Loucy (cell line): ENCODE data around the gene ANGPT4.

ENCODE experiments used
- H2AFZ ChIP-seq: fragments of 200-600 bp; sonication (generic); 2 replicates; pipeline ENCODE4 v1.6.0; 2016; ENCODE audit warnings: antibody characterized with exemption, mild to moderate bottlenecking, low read length, moderate library complexity
- H3F3A ChIP-seq: fragments of 200-600 bp; 2 replicates; pipeline ENCODE4 v1.6.0; 2016; ENCODE audit warnings: antibody characterized with exemption, low read depth, mild to moderate bottlenecking
- H3K27me3 ChIP-seq: fragments of 200-600 bp; sonication (generic); 2 replicates; pipeline ENCODE4 v1.6.1; 2014; ENCODE audit warnings: low read length, mild to moderate bottlenecking; ENCODE audit not compliant: insufficient read depth, poor library complexity, severe bottlenecking
- H3K36me3 ChIP-seq: fragments of 200-600 bp; sonication (generic); 2 replicates; pipeline ENCODE4 v1.6.1; 2016; ENCODE audit warnings: low read length; ENCODE audit not compliant: insufficient read depth
- H3K4me1 ChIP-seq: fragments of 200-600 bp; sonication (generic); 2 replicates; pipeline ENCODE4 v1.5.1; 2014; ENCODE audit warnings: low read length, mild to moderate bottlenecking; ENCODE audit not compliant: insufficient read depth, poor library complexity, severe bottlenecking
- H3K4me2 ChIP-seq: fragments of 200-600 bp; sonication (generic); 2 replicates; pipeline ENCODE4 v1.6.0; 2014; ENCODE audit warnings: antibody characterized with exemption, low read length, low read depth, mild to moderate bottlenecking; ENCODE audit not compliant: poor library complexity, severe bottlenecking
- H3K4me3 ChIP-seq: fragments of 200-600 bp; sonication (generic); 2 replicates; pipeline ENCODE4 v1.5.1; 2014; ENCODE audit warnings: low read length, mild to moderate bottlenecking, mixed read lengths; ENCODE audit not compliant: poor library complexity, severe bottlenecking
- H3K79me2 ChIP-seq: fragments of 200-600 bp; sonication (generic); 2 replicates; pipeline ENCODE4 v1.6.1; 2014; ENCODE audit warnings: low read length; ENCODE audit not compliant: insufficient read depth
- H3K9ac ChIP-seq: fragments of 200-600 bp; sonication (generic); 2 replicates; pipeline ENCODE4 v1.6.0; 2014; ENCODE audit warnings: mild to moderate bottlenecking, low read depth, low read length, moderate library complexity; ENCODE audit not compliant: poor library complexity, severe bottlenecking
- H3K9me2 ChIP-seq: fragments of 200-600 bp; sonication (generic); replicated peaks from 2 replicates; pipeline ENCODE4 v1.6.1; 2016; ENCODE audit warnings: low read depth, low read length, mixed read lengths
- H3K9me3 ChIP-seq: fragments of 200-600 bp; sonication (generic); 2 replicates; pipeline ENCODE4 v1.6.1; 2014; ENCODE audit warnings: mild to moderate bottlenecking, antibody characterized with exemption, low read length, low read depth; ENCODE audit not compliant: insufficient read depth
- H4K20me1 ChIP-seq: fragments of 200-600 bp; sonication (generic); 2 replicates; pipeline ENCODE4 v1.6.0; 2014; ENCODE audit warnings: antibody characterized with exemption, low read length, mild to moderate bottlenecking; ENCODE audit not compliant: insufficient read depth, poor library complexity, severe bottlenecking
- EZH2phosphoT487 ChIP-seq: fragments of 200-600 bp; IDR thresholded peaks from 2 replicates; pipeline ENCODE4 v1.6.1; 2018; ENCODE audit warnings: antibody characterized with exemption, mild to moderate bottlenecking, moderate library complexity, borderline replicate concordance
- TF ChIP-seq, protein P1 (sequence below): fragments of 200-600 bp; sonication (generic); conservative IDR thresholded peaks from 2 replicates; pipeline ENCODE4 v1.5.1; 2014; ENCODE audit warnings: mild to moderate bottlenecking, antibody characterized with exemption, low read length

Gene ANGPT4

DNA sequence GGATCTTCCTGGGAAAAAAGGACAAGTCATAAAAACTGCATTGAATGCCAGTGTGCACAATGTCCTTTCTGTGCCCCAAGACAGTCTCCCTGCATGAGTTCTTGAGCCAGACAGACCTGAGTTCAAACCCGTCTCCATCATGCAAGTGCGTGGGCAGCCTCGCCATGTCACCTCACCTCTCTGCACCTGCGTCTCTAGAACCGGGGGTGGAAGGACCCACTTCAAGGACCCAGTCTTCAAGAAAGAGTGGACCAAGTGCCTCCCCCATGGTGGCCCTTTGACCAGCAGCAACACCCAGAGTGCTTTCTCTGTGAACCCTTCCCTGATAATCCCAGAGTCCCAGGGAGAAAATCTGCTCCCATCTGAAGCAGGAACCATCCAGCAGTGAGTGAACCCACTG is 23.5 kb upstream of the ANGPT4 start:
- Histone ChIP-seq H2AFZ (no peak overlapping the region), H3K27me3 (no peaks in the 10 kb centered on the region), H3K9ac (no peak overlapping the region), H4K20me1 (no peaks in the 10 kb centered on the region), H3K4me1 (no peaks in the 10 kb centered on the region), H3K36me3 (no peaks in the 10 kb centered on the region), H3K4me3 (no peak overlapping the region), H3K9me2 (no peaks in the 10 kb centered on the region), H3K79me2 (no peaks in the 10 kb centered on the region), H3K4me2 (no peak overlapping the region), H3F3A (no peaks in the 10 kb centered on the region), H3K9me3 (no peaks in the 10 kb centered on the region)
- TF ChIP-seq, protein P1, sequence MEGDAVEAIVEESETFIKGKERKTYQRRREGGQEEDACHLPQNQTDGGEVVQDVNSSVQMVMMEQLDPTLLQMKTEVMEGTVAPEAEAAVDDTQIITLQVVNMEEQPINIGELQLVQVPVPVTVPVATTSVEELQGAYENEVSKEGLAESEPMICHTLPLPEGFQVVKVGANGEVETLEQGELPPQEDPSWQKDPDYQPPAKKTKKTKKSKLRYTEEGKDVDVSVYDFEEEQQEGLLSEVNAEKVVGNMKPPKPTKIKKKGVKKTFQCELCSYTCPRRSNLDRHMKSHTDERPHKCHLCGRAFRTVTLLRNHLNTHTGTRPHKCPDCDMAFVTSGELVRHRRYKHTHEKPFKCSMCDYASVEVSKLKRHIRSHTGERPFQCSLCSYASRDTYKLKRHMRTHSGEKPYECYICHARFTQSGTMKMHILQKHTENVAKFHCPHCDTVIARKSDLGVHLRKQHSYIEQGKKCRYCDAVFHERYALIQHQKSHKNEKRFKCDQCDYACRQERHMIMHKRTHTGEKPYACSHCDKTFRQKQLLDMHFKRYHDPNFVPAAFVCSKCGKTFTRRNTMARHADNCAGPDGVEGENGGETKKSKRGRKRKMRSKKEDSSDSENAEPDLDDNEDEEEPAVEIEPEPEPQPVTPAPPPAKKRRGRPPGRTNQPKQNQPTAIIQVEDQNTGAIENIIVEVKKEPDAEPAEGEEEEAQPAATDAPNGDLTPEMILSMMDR = no peak
- TF ChIP-seq EZH2phosphoT487 = no peak

DNA sequence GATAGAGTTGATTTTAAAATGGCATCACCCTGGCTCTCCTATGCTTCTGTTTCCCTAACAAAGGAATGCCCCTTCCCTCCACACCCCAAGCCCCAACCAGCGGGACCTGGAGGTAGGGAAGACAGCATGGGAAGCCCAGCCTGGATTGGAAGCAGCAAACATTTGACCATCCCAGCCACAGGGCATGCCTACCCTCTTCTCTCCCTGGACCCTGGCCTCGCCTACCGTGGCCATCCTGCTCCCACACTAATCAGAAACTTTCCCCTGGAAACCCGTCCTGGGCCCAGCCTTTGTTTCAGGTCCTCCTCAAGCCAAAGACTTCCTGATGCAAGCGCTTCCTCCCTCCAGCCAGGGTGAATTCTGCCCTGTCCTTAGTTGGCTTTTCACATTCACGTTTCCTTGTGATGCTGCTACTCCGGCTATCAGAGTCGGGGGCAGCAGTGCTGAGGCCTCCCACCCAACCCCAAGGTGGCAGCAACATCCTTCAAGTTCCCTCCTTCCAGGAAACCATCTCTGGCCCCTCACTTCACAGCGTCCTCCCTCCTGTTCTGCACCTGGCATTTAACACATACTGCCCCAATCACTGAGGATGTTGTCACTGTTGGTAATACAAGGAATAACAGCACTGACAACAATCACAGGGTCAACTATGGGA is 18.2 kb upstream of the ANGPT4 start:
- H3K4me3 ChIP-seq = no peak overlapping the region
- H3K9me2 ChIP-seq = no peaks in the 10 kb centered on the region
- no peaks in the 10 kb centered on the region for H3F3A ChIP-seq
- no peaks in the 10 kb centered on the region for H3K79me2 ChIP-seq
- H3K4me1 ChIP-seq = no peaks in the 10 kb centered on the region
- H2AFZ ChIP-seq = no peak overlapping the region
- no peaks in the 10 kb centered on the region for H3K36me3 ChIP-seq
- TF ChIP-seq, protein P1 = no peak
- TF ChIP-seq EZH2phosphoT487 = no peak
- peaks cover 9% of the 10 kb centered on the region; the same call in 1 of the 2 replicates for H3K9me3 ChIP-seq
- H3K9ac ChIP-seq = no peak overlapping the region
- no peak overlapping the region for H3K4me2 ChIP-seq
- H3K27me3 ChIP-seq = no peaks in the 10 kb centered on the region
- no peaks in the 10 kb centered on the region for H4K20me1 ChIP-seq

DNA sequence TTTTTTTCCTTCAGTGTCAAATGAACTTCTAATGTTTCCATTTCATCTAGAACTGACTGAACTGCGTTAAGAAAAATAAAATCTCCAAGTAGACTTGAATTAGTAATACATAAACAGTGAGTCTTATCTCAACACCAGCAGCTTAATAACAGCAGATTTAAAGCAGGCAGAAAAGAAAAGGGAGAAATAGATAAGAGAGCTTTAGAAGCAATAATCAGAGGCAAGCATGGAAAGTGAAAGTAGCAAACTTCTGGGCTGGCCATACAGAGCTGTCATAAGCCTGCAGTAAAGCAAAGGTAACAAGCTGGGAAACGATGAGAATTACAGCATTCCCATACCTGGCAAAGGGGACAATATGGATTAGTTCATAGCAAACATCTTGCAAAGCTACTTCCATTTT is 16.9 kb upstream of the ANGPT4 start:
- Histone ChIP-seq H3K27me3 (no peaks in the 10 kb centered on the region), H3K9me3 (peaks cover 9% of the 10 kb centered on the region; the same call in 1 of the 2 replicates), H3K79me2 (no peaks in the 10 kb centered on the region), H4K20me1 (no peaks in the 10 kb centered on the region), H3K4me3 (no peak overlapping the region), H2AFZ (no peak overlapping the region), H3K9ac (no peak overlapping the region), H3K4me1 (no peaks in the 10 kb centered on the region), H3K4me2 (no peak overlapping the region), H3K9me2 (no peaks in the 10 kb centered on the region), H3F3A (no peaks in the 10 kb centered on the region), H3K36me3 (no peaks in the 10 kb centered on the region)
- TF ChIP-seq, protein P1 = no peak
- no peak for TF ChIP-seq EZH2phosphoT487
